AG10803 (cell line): ENCODE data around the gene KCNAB1.
"Not testable (repeated sequence)": the region's sequence is repeated elsewhere in the genome, so short reads cannot be mapped to it uniquely, and the experiment has no call there.

Experiments used
- DNase-seq: peaks from one replicate; pipeline ENCODE4 v3.0.0; 2010; ENCODE audit warnings: low read depth
- H3K4me3 ChIP-seq: 2 replicates; pipeline ENCODE4 v1.5.1; 2011; ENCODE audit warnings: mild to moderate bottlenecking, low read length, control low read depth
- TF ChIP-seq, protein P1 (sequence below): conservative IDR thresholded peaks from 2 replicates; pipeline ENCODE4 v1.5.1; 2011; ENCODE audit warnings: mild to moderate bottlenecking, low read length, control low read depth, inconsistent platforms

The KCNAB1 gene

DNA sequence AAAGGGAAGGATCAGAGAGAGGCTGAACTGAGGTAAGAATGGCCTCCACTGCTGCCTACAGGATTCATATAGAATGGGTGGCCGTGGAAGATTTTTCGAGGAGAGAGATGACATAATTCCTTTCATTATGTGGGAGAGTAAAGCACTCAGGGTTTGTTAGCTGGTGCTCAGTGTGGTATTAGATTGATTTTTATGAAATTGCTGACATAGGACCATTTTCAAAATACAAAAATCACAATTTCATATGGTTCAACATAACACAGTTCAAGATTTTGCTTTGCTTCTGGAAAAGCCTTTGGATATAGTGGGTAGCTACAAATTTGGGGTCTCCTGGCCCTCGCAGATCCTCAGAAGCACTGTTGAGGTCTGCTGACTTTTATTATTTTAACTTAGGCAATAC is 95.4 kb downstream of the KCNAB1 start:
- TF ChIP-seq, protein P1, sequence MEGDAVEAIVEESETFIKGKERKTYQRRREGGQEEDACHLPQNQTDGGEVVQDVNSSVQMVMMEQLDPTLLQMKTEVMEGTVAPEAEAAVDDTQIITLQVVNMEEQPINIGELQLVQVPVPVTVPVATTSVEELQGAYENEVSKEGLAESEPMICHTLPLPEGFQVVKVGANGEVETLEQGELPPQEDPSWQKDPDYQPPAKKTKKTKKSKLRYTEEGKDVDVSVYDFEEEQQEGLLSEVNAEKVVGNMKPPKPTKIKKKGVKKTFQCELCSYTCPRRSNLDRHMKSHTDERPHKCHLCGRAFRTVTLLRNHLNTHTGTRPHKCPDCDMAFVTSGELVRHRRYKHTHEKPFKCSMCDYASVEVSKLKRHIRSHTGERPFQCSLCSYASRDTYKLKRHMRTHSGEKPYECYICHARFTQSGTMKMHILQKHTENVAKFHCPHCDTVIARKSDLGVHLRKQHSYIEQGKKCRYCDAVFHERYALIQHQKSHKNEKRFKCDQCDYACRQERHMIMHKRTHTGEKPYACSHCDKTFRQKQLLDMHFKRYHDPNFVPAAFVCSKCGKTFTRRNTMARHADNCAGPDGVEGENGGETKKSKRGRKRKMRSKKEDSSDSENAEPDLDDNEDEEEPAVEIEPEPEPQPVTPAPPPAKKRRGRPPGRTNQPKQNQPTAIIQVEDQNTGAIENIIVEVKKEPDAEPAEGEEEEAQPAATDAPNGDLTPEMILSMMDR, result no peak
- no peak overlapping the region for H3K4me3 ChIP-seq
- no peak for DNase-seq

DNA sequence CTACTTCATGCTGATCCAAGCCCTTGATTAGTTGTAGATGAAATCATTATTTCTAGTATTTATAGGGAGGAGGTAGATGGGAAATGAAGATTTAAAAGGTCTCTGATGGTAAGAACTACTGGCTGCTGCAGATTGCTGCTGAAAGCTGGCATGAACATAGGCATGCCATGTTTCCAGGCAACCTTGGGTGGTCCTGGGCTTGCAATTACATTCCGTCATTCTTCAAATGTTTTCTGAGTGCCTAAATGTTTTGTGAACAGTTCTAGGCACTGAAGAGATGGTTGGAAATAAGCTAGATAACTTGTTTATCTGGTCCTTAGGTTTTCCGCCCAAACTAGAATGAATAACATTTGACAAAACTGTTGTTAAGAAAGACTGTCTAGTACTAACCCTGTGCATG is 95.8 kb downstream of the KCNAB1 start:
- H3K4me3 ChIP-seq, result no peak overlapping the region
- TF ChIP-seq, protein P1, result no peak
- DNase-seq, result peak; percentile 30

DNA sequence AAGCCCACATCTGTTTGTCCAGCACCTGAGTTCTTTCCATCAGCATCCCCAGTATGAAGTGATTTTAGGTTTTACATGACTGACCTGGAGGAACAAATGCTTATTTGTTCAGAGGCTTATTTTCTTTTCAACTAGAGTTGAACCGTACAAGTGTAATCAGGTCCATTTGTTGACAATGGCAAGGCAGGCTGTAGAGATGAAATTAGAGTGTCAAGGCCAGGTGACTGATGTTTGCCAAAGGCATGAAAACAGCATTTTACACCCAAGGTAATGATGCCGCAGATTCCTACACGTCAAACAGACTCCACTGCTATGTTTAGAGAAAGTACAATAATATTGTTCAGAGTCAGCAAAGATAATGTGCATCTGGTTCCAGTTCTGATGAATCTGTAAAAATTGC is 96.5 kb downstream of the KCNAB1 start:
- DNase-seq, result peak; percentile 4
- TF ChIP-seq, protein P1, result no peak
- no peak overlapping the region for H3K4me3 ChIP-seq

DNA sequence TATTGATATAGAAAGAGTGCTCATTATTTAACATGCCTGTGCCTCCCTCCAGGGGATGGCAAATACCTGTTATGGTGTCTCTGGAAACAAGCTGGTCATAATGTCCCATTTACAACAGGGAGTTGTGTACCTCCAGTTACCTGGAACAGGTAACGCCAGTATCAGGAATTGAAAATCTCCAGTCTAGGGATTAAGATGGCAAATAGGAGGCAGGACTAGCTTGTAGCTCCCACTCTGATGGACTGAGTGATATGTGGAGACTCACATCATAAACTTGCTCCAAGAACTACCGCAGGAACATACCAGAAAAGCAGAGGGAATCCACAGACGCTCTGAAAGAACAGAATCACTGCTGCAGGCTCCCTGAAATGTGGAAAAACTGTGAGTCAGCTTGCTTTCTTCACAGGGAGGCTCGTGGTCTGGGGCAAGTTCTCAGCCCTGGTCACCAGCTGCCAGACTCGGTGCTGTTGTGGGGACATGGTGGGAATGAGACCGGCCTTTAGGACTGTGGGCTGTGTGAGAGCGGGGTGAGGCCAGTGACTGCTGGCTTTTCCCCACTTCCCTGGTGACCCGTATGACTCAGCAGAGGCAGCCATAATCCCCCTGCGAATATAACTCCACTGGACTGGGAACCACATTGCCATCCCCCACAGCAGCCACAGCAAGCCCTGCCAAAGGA is 97.4 kb downstream of the KCNAB1 start:
- H3K4me3 ChIP-seq, result no peak overlapping the region
- TF ChIP-seq, protein P1, result no peak
- DNase-seq, result peak; percentile 63

DNA sequence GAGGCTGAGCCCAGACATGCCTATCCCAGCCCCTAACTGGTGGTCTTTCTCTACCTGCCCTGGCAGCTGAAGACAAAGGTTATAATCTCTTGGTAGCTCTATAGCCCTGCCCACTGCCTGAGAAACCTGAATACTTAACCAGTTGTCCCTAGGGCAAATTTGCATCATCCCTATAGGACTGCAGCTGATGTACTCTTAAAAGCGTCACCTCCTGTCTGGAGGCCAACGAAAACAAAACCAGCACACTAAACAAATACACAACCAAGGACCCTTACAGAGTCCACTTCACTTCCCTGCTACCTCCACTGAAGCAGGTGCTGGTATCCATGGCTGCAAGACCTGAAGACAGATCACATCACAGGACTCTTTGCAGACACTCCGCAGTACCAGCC is 98.0 kb downstream of the KCNAB1 start:
- DNase-seq, result no peak
- TF ChIP-seq, protein P1, result no peak
- H3K4me3 ChIP-seq, result no peak overlapping the region

DNA sequence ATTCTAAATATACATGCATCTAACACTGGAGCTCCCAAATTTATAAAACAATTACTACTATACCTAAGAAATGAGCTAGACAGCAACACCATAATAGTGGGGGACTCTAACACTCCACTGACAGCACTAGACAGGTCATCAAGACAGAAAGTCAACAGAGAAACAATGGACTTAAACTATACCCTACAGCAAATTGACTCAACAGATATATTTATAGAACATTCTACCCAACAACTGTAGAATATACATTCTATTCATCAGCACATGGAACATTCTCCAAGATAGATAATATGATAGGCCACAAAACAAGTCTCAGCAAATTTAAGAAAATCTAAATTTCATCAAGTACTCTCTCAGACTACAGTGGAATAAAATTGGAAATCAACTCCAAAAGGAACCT is 102.0 kb downstream of the KCNAB1 start:
- DNase-seq, result not testable (repeated sequence)

DNA sequence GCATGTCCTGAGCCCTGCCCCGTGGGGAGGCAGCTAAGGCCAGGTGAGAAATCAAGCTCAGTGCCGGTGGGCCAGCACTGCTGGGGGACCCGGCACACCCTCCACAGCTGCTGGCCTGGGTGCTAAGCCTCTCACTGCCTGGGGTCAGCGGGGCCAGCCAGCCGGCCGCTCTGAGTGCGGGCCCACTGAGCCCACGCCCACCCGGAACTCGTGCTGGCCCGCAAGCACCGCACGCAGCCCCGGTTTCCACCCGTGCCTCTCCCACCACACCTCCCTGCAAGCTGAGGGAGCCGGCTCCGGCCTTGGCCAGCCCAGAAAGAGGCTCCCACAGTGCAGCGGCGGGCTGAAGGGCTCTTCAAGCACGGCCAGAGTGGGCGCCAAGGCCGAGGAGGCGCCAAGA is 103.7 kb downstream of the KCNAB1 start:
- not testable (repeated sequence) for DNase-seq

More for the DNA sequence above, 102.0 kb downstream of the KCNAB1 start:
- not testable (repeated sequence) for H3K4me3 ChIP-seq

DNA sequence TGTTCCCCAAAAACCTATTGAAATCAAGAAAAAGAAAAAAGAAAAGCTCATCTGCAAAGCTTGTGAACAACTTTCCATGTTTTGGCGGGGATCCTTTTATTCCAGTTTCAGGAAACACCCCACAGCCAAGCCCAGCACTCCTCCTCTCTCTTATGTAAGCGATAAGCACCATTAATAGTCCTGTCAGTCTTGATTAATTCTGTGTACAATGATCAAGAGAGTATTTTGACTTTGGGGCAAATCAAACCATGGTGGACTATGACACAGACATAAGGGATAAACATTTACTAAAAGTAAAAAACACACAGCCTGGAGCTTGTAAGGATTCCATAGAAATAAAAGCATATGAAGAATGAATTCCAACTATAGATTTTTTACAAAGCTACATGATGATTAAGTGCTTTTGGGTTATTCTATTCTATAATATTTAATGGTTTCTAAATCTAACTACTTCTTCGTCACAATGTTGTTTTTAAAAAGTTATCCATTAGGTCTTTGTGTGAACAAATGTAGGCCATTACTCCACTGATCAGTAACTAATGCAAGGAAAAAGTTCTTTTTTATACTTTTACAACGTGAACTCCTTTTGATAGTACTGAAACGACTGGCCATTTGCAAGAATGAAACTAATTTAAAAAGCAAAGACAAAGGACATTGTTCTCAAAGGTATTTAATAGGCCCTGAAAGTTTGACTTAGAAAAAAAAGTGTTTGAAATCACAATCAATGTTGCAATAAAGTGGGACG is 106.5 kb downstream of the KCNAB1 start:
- no peak for DNase-seq
- TF ChIP-seq, protein P1, result no peak
- no peak overlapping the region for H3K4me3 ChIP-seq

More for the DNA sequence above, 103.7 kb downstream of the KCNAB1 start:
- H3K4me3 ChIP-seq, result not testable (repeated sequence)
